GM19324 (cell line): ENCODE data around the gene MRPL38.
"Not testable (repeated sequence)": the region's sequence is repeated elsewhere in the genome, so short reads cannot be mapped to it uniquely, and the experiment has no call there.

Experiments used
- ATAC-seq: cut with Tn5 transposase; IDR thresholded peaks from one replicate; pipeline ENCODE4 v1.9.1; 2021; ENCODE audit warnings: mild to moderate bottlenecking, moderate library complexity; ENCODE audit not compliant: unreplicated experiment, low FRiP score

The MRPL38 gene

DNA sequence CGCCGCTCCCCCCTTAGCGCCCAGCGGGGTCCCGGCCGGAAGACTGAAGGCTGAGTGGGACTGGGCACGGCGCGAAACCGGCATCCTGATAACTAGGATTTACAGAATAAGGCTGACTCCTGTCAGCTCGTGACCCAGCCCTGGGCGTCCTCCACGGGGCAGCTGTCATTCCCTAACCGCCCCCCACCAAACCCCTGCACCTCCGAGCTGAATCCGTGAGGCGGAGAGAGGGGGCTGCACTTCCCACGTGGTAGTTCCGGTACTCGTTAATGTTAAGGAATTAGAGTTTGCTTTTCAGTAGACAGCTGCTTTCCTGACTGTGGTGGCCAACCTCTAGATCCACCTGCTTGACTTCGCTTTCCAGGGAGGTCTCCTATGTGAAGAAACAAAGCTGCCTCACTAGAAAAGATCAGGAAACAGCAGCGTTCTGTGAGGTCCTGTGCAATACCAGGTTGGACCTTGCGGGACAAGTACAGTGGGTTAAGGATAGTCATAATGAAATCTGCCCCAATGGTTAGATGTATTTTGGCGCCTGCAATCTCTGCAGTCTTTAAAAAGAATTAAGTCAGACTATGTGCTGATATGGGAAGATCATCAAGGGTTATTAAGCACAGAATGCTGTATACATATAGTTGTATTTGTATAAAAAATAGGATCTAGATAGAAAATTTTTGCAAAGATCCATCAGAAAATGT, 48.5 kb downstream of the MRPL38 start:
- ATAC-seq, result peak; percentile 30

DNA sequence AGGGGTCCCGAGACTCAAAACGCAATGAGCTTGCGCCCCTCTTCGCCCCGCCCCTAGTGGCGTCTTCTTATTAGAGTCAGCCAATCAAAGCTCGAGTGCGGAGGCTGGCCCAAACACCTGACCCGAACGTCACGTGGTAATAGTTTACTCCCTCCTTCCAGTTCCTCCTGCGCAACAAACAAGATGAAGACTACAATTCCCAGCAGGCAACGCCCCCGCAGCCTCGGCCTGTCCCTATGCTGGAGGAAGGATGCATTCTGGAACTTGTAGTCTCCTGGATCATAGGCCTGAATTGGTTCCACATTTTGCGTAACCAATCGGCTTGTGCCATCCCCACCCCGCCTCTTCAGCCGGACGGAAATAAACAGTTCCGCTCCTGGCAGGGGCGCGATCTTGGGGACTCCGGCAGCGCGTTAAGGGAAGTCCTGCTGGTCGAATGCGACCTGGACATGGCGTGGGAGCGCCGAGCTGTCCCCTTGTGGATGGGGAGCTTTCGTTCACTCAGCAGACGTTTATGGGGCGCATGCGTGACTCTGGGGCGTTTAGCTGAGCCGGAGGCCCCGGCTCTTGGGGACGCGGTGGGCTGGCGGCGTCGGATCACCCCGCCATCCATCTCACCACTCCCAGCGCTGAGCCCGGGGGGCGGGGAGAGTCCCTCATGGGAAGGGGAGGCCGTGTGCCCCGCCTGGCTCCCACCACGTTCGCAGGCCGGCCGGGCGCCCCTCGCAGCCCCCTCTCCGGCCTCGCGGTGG, 49.2 kb downstream of the MRPL38 start, which contains the start of gene WBP2:
Gene WBP2, minus strand, starts transcription at position 26 of the 752 bp plus-strand sequence. CDS start 38 bp downstream, outside the sequence.
- peak; percentile 88 for ATAC-seq

DNA sequence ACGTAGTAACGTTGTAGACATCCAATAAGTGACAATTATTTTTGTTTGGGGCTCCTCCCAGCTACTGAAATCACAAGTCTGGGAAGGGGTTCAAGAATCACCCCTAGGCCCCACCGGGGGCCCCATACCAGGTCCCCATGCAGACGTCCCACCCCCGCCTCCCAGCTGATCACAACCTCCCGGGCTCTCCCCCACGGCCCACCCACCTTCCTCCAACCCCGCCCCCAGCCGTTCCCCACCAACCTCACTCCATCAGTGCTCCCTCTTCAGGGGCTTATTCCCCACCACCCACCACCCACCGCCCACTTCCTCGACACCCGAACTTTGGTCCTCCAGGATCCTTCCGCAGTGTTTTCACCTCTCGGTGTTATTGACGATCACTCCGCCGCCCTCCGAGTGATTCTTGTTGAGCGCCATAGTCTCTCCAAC, 49.8 kb downstream of the MRPL38 start:
- no peak for ATAC-seq

DNA sequence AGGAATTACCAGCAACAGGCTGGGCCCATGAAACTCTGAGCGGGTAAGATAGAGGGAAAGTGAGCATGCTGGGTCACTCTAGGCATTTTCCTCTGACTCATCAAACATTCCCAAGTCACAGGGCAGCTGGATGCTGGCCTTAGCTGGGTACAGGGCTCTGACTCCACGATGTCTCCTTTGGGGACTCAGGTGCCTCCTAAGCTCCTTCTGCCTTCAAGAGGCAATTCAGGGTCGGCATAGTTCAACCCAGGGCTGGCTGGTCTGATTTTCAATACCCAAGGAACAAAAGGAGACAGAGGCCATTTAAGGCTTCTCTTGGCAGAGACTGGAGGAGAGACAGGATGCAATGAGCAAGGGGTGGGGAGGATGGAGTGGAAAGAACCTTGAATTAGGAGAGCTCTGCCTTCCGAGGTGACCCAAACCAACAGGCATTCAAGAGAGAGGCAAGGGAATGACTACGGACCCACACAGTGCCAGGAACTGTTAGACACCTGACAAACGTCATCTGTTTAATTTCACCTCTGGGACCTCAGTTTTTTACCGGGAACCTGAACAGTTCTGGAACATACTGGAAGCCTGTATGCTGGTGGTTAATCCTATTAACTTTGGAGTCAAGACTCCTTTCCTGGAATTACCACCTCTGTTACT, 50.5 kb downstream of the MRPL38 start:
- no peak for ATAC-seq

DNA sequence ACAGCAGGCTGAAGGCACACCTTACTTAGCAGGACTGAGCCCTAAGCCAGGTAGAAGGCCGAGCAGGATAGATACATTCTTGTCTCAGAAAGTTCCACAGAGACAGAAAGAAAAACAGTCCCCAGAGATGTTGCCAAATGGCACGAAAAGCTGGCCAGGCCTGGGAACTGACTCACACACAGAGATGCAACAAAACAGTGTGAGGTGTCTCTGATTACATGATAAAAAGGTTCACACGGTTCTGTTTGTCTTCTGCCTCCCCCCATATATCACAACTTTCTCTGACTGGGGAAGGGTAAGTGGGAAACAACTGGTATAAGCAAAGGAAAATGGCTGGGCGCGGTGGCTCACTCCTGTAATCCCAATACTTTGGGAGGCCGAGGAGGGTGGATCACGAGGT, 51.3 kb downstream of the MRPL38 start:
- ATAC-seq, result no peak

DNA sequence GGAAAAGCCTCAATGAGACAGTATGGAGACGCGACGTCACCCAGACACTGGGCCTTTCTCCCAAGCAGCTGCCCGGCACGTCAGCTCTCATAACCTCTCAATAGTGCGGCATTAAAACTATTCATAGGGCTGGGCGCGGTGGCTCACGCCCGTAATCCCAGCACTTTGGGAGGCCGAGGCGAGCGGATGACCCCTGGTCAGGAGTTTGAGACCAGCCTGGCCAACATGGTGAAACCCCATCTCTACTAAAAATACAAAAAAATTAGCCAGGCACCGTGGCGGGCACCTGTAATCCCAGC, 53.0 kb downstream of the MRPL38 start:
- ATAC-seq, result not testable (repeated sequence)

DNA sequence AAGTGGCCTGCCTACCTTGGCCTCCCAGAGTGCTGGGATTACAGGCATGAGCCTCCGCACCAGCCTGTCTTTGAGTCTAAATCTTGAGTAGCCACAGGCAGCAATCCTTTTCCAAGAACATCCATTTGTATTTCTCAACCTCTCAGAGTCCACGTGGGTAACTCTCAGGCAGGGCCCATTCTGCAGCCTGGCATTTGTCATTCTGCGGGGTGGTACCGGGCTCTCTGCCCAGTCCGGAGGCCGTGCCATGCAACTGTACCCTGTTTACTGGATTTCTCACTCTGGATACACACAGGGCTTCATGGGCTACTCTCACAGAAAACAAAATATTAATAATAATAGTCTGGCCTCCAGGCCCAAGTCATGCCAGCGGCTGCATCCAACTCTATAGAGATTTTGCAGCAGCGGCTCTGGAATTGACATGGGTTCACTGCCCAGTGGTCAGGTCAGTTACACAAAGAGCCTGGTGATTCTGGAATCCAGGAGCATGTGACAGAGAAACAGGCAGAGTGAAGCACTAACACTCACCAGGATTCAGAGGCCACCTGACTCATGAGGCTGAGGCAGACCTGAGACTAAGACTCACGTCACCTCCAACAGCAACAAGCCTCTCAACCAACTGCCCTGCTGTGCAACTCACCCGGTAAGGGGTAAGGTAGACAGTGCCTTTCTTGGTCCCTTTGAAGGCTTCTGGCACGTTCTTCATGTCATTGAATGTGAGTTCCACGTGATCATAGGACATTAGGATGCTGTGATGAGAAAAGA, 53.6 kb downstream of the MRPL38 start:
- no peak for ATAC-seq

DNA sequence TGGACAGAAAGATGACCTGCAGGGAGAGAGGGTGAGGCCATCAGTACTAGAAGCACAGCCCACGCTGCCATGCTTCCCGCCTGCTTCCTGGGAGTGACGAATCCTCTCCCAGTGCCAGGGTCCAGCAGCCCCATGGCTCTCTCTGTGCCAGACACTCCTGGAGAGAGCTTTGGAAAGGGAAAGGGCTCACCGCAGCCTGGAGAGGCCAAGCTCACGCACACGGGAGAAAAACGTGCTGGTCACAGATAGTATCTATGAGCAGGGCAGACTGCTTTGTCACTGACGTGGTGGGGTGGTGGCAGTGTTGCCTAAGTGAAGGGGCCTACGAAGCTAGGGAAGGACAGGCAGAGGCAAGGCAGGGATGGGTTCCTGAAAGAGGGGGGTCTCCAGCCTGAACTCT, 55.0 kb downstream of the MRPL38 start:
- ATAC-seq, result no peak

DNA sequence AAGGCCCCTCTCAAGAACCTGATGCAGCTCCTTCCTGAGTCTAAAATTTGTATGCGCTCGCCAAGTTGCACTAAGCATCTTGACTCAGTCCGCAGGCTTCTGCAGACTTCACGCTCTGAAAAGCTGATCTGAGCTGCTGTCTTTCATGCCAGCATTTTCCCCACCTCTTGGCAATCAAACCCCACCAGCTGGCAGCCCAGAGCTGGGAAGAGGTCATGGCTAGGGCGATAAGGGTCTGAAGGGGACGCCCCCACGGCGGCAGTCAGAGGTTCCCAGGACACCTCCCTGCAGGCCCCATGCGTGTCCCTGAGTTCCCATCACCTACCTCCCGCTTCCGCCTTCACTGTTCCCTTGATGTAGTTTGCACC, 55.4 kb downstream of the MRPL38 start:
- no peak for ATAC-seq
